Measurements from ENCODE around the gene CYTIP. TPM values are rescaled to one million over a fixed set of nuclear protein-coding genes. Genes with fewer than 3 reads are reported as not detected.

Gene CYTIP
- total RNA-seq (100 to 1,000 TPM; 231 to 248 TPM), polyA plus RNA-seq (100 to 1,000 TPM; 163 to 176 TPM)

- intact Hi-C loops (cut with micrococcal nuclease), result loop anchor here (1.0 to 10.0 kb wide), 8 partner anchors 9 to 1109 kb away; partner anchors contain the start of genes ACVR1C and NR4A2
- H3K4me1 ChIP-seq (ENCODE audit: insufficient read depth, low read length), result peaks cover 47% of the 10 kb centered on the region
- peak; percentile 71 to 78 (median 76) for DNase-seq
- Mint-ChIP-seq H3K4me3 (peak within 1 kb of the TSS; percentile 90 to 100 (median 98)), H3K4me1 (peaks cover 33 to 78% (median 38%) of the 10 kb centered on the region in 4 donors), H3K36me3 (peaks cover 45 to 57% of the 10 kb centered on the region in 2 donors), H3K9me3 (peaks cover 0 to 2% (median 0%) of the 10 kb centered on the region in 8 donors), H3K27me3 (no peaks in the 10 kb centered on the region), H3K27ac (peak within 1 kb of the TSS; percentile 94 to 100 (median 95))
- CTCF ChIA-PET (ENCODE audit: partially characterized antibody), result interaction anchor here (0.7 to 14.4 kb wide), 20 partner anchors 10 to 153 kb away, joined by 3 to 340 read pairs (median 4); partner anchors contain the start of gene ERMN
- peak within 1 kb of the TSS; percentile 81 to 85 for H3K4me3 ChIP-seq (ENCODE audit: low read length in 2 of 2)
- no peaks in the 10 kb centered on the region for H3K27me3 ChIP-seq (ENCODE audit: insufficient read depth, low read length)
- H3K9me3 ChIP-seq (ENCODE audit: control insufficient read depth in 1 of 2, low read length in 2 of 2), result no peaks in the 10 kb centered on the region
- H3K27ac ChIP-seq (ENCODE audit: low read depth, low read length), result peak within 1 kb of the TSS; percentile 85
- peaks cover 10% of the 10 kb centered on the region for H3K36me3 ChIP-seq (ENCODE audit: insufficient read depth, low read length)
- POLR2A ChIA-PET (ENCODE audit: partially characterized antibody), result interaction anchor here (0.7 to 27.4 kb wide), 16 partner anchors 8 to 455 kb away, joined by 3 to 1017 read pairs (median 6); partner anchors contain the start of genes ACVR1, ACVR1C and ERMN
These were observed at the start of gene CYTIP for GRCh38 chr2:157443795-157444640. Gene CYTIP (minus strand): TSS chr2:157444089. CDS start chr2:157444020, 69 bp downstream.

GRCh38 chr2:157492189-157492773, 48.4 kb upstream of the CYTIP start:
- H3K4me3 ChIP-seq (ENCODE audit: low read length in 2 of 2), result no peak overlapping the region
- intact Hi-C loops (cut with micrococcal nuclease), result loop anchor here (1.0 to 10.0 kb wide), 12 partner anchors 23 to 1263 kb away; partner anchors contain the start of genes ACVR1, ACVR1C, CCDC148 and PKP4
- peaks cover 8% of the 10 kb centered on the region for H3K4me1 ChIP-seq (ENCODE audit: insufficient read depth, low read length)
- Mint-ChIP-seq H3K27me3 (no peaks in the 10 kb centered on the region), H3K27ac (peak overlapping the region in 1 of 7 donors; percentile 65), H3K4me1 (peaks cover 17 to 19% (median 18%) of the 10 kb centered on the region in 4 donors), H3K4me3 (no peak overlapping the region), H3K9me3 (no peaks in the 10 kb centered on the region), H3K36me3 (no peaks in the 10 kb centered on the region)
- ChIA-PET CTCF (ENCODE audit: partially characterized antibody) (interaction anchor here (0.7 to 11.3 kb wide), 48 partner anchors 8 to 541 kb away, joined by 3 to 135 read pairs (median 4); partner anchors contain the start of genes CYTIP and ERMN), POLR2A (ENCODE audit: partially characterized antibody) (interaction anchor here (0.7 to 1.9 kb wide), 12 partner anchors 19 to 191 kb away, joined by 3 to 10 read pairs (median 4); no protein-coding TSS in a partner anchor)
- peak; percentile 65 to 70 (median 69) for DNase-seq
- no peaks in the 10 kb centered on the region for H3K36me3 ChIP-seq (ENCODE audit: insufficient read depth, low read length)
- no peak overlapping the region for H3K27ac ChIP-seq (ENCODE audit: low read depth, low read length)
- H3K27me3 ChIP-seq (ENCODE audit: insufficient read depth, low read length), result no peaks in the 10 kb centered on the region
- H3K9me3 ChIP-seq (ENCODE audit: control insufficient read depth in 1 of 2, low read length in 2 of 2), result no peaks in the 10 kb centered on the region

- ChIA-PET POLR2A (ENCODE audit: partially characterized antibody) (interaction anchor here (1.1 kb wide), 2 partner anchors 49 to 154 kb away, joined by 3 read pairs; no protein-coding TSS in a partner anchor), CTCF (ENCODE audit: partially characterized antibody) (interaction anchor here (1.0 to 11.3 kb wide), 8 partner anchors 9 to 519 kb away, joined by 3 to 135 read pairs (median 6); partner anchors contain the start of gene ERMN)
- Mint-ChIP-seq H3K9me3 (no peaks in the 10 kb centered on the region), H3K4me1 (peaks cover 18 to 25% (median 21%) of the 10 kb centered on the region in 4 donors), H3K4me3 (no peak overlapping the region), H3K27me3 (no peaks in the 10 kb centered on the region), H3K27ac (no peak overlapping the region), H3K36me3 (no peaks in the 10 kb centered on the region)
- no peaks in the 10 kb centered on the region for H3K36me3 ChIP-seq (ENCODE audit: insufficient read depth, low read length)
- no peak overlapping the region for H3K4me3 ChIP-seq (ENCODE audit: low read length in 2 of 2)
- H3K27ac ChIP-seq (ENCODE audit: low read depth, low read length), result no peak overlapping the region
- peaks cover 8% of the 10 kb centered on the region for H3K4me1 ChIP-seq (ENCODE audit: insufficient read depth, low read length)
- H3K27me3 ChIP-seq (ENCODE audit: insufficient read depth, low read length), result no peaks in the 10 kb centered on the region
- no peaks in the 10 kb centered on the region for H3K9me3 ChIP-seq (ENCODE audit: control insufficient read depth in 1 of 2, low read length in 2 of 2)
- DNase-seq, result no peak
- intact Hi-C loops (cut with micrococcal nuclease), result loop anchor here (5.0 to 10.0 kb wide), 5 partner anchors 137 to 965 kb away; partner anchors contain the start of genes ACVR1, ACVR1C, CCDC148 and PKP4
These were observed 46.1 kb upstream of the CYTIP start for GRCh38 chr2:157489983-157490382.

GRCh38 chr2:157488877-157489276, 45.0 kb upstream of the CYTIP start:
- Mint-ChIP-seq H3K27me3 (no peaks in the 10 kb centered on the region), H3K36me3 (no peaks in the 10 kb centered on the region), H3K9me3 (no peaks in the 10 kb centered on the region)

GRCh38 chr2:157487747-157488146, 43.9 kb upstream of the CYTIP start:
- no peak overlapping the region for H3K4me3 ChIP-seq (ENCODE audit: low read length in 2 of 2)
- no peak for DNase-seq
- H3K4me1 ChIP-seq (ENCODE audit: insufficient read depth, low read length), result peaks cover 8% of the 10 kb centered on the region
- ChIA-PET POLR2A (ENCODE audit: partially characterized antibody) (interaction anchor here (1.0 kb wide), 1 partner anchor 50 kb away, joined by 3 read pairs; no protein-coding TSS in a partner anchor), CTCF (ENCODE audit: partially characterized antibody) (interaction anchor here (0.9 to 11.3 kb wide), 7 partner anchors 9 to 185 kb away, joined by 3 to 135 read pairs (median 4); partner anchors contain the start of gene ERMN)
- H3K36me3 Mint-ChIP-seq, result no peaks in the 10 kb centered on the region
- intact Hi-C loops (cut with micrococcal nuclease), result no loop called here
- no peak overlapping the region for H3K27ac ChIP-seq (ENCODE audit: low read depth, low read length)
- no peaks in the 10 kb centered on the region for H3K9me3 ChIP-seq (ENCODE audit: control insufficient read depth in 1 of 2, low read length in 2 of 2)
- H3K27me3 Mint-ChIP-seq, result no peaks in the 10 kb centered on the region
- H3K36me3 ChIP-seq (ENCODE audit: insufficient read depth, low read length), result no peaks in the 10 kb centered on the region
- no peaks in the 10 kb centered on the region for H3K9me3 Mint-ChIP-seq
- no peak overlapping the region for H3K27ac Mint-ChIP-seq
- H3K4me3 Mint-ChIP-seq, result no peak overlapping the region
- H3K27me3 ChIP-seq (ENCODE audit: insufficient read depth, low read length), result no peaks in the 10 kb centered on the region
- peaks cover 8 to 23% (median 15%) of the 10 kb centered on the region in 4 donors for H3K4me1 Mint-ChIP-seq

More at GRCh38 chr2:157488877-157489276, 45.0 kb upstream of the CYTIP start:
- peaks cover 8% of the 10 kb centered on the region for H3K4me1 ChIP-seq (ENCODE audit: insufficient read depth, low read length)
- CTCF ChIA-PET (ENCODE audit: partially characterized antibody), result interaction anchor here (0.8 to 11.3 kb wide), 9 partner anchors 19 to 520 kb away, joined by 3 to 135 read pairs (median 4); partner anchors contain the start of gene ERMN
- H3K9me3 ChIP-seq (ENCODE audit: control insufficient read depth in 1 of 2, low read length in 2 of 2), result no peaks in the 10 kb centered on the region
- DNase-seq, result no peak
- H3K27ac Mint-ChIP-seq, result no peak overlapping the region
- H3K4me3 Mint-ChIP-seq, result peak overlapping the region in 1 of 8 donors; percentile 0
- peaks cover 18 to 23% (median 21%) of the 10 kb centered on the region in 4 donors for H3K4me1 Mint-ChIP-seq
- H3K36me3 ChIP-seq (ENCODE audit: insufficient read depth, low read length), result no peaks in the 10 kb centered on the region
- intact Hi-C loops (cut with micrococcal nuclease), result no loop called here
- no peaks in the 10 kb centered on the region for H3K27me3 ChIP-seq (ENCODE audit: insufficient read depth, low read length)
- no peak overlapping the region for H3K27ac ChIP-seq (ENCODE audit: low read depth, low read length)
- POLR2A ChIA-PET (ENCODE audit: partially characterized antibody), result interaction anchor here (0.7 to 1.0 kb wide), 2 partner anchors 14 to 50 kb away, joined by 3 read pairs; no protein-coding TSS in a partner anchor
- no peak overlapping the region for H3K4me3 ChIP-seq (ENCODE audit: low read length in 2 of 2)

- POLR2A ChIA-PET (ENCODE audit: partially characterized antibody), result no interaction called here
These were observed 43.4 kb upstream of the CYTIP start for GRCh38 chr2:157487271-157487610.

More at GRCh38 chr2:157487271-157487610, 43.4 kb upstream of the CYTIP start:
- Histone ChIP-seq H3K27ac (ENCODE audit: low read depth, low read length) (no peak overlapping the region), H3K36me3 (ENCODE audit: insufficient read depth, low read length) (no peaks in the 10 kb centered on the region), H3K4me1 (ENCODE audit: insufficient read depth, low read length) (peaks cover 3% of the 10 kb centered on the region), H3K27me3 (ENCODE audit: insufficient read depth, low read length) (no peaks in the 10 kb centered on the region), H3K9me3 (ENCODE audit: control insufficient read depth in 1 of 2, low read length in 2 of 2) (no peaks in the 10 kb centered on the region), H3K4me3 (ENCODE audit: low read length in 2 of 2) (no peak overlapping the region)
- Mint-ChIP-seq H3K4me3 (no peak overlapping the region), H3K27ac (no peak overlapping the region), H3K36me3 (no peaks in the 10 kb centered on the region), H3K4me1 (peaks cover 3 to 19% (median 10%) of the 10 kb centered on the region in 4 donors), H3K27me3 (no peaks in the 10 kb centered on the region), H3K9me3 (no peaks in the 10 kb centered on the region)
- intact Hi-C loops (cut with micrococcal nuclease), result no loop called here
- CTCF ChIA-PET (ENCODE audit: partially characterized antibody), result interaction anchor here (0.9 to 11.3 kb wide), 5 partner anchors 8 to 185 kb away, joined by 3 to 135 read pairs (median 4); partner anchors contain the start of gene ERMN
- DNase-seq, result no peak

All from CD4-positive, alpha-beta memory T cell (primary cell).